ENCODE results near the gene CACNA2D1.
"Not testable (repeated sequence)": the region's sequence is repeated elsewhere in the genome, so short reads cannot be mapped to it uniquely, and the experiment has no call there.

Gene CACNA2D1

DNA sequence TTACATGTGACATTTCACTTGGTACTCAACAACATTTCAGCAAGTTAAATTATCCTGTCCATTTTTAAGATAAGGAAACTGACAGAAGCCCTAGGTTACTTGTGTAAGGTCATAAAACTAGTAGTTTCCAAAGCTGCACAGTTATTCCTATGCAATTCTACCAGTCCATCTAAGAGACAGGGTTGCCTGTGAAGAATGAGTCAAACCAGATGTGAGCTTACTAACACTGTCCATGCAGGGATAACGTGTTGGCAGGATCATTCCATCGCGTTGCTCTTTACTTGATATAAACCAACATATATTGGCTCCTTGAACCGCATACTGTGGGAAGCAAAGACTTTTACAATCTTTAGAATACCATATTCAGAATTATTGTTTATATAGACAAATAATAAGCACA, 392.8 kb downstream of the CACNA2D1 start:
- DNase-seq: peak in 1 of 42 donors; percentile 3
- intact Hi-C loops (cut with DNase I): no loop called here

DNA sequence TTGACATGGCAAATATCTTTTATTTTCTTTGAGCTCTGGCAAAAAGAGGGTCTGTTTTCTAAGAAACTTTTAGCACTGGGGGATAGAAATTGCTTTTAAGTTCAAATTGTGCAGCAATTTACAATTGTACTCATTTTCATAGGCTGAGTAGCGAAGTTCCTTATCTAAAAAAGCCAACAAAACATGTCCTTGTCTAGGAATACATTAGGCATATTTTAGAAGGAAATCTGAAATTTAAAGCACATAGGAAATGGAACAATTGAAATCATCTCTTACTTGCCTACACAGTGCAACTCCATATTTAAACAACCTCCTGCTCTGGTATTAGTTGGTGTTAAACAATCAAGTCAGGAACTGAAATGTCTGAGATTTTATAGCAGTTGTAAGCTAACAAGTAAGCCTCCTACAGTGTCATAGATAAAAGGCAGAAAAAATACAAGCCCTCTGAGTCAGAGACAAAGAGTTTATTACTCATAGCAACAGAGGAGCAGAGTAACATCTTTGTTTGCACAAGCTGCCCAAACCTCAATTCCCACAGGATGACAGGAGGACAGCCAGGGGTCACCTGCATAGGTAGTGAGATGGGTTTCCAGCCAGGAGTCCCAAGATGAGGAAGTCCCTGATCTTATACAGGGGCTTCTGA, 393.6 kb downstream of the CACNA2D1 start:
- intact Hi-C loops (cut with DNase I): no loop called here
- peak in 8 of 42 donors; percentile 5 to 31 (median 18) for DNase-seq

DNA sequence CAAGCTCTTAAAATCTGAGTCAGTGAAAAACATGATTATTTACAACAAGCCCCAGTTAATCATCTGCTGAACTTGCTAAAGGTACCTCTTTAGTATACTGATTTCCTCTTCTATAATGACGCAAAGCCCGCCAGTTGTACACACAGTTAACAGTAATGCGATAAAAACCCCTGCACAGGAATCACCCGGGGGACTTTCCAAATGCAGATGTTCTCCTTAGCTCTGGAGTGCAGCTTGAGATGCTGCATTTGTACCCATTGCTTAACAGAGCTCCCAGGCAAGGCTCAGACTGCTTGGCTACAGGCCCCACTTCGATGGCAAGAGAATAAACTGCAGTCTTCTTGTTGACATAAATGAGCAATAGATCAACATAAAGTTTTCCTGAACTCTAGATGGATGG, 394.1 kb downstream of the CACNA2D1 start:
- intact Hi-C loops (cut with DNase I): no loop called here
- peak in 16 of 42 donors; percentile 5 to 52 (median 20) for DNase-seq

GRCh38 chr7:82044497-82045080, 399.0 kb downstream of the CACNA2D1 start:
- intact Hi-C loops (cut with DNase I): loop anchor here (5.0 kb wide), 1 partner anchor 528 kb away; no protein-coding TSS in a partner anchor
- DNase-seq: peak in 38 of 42 donors; percentile 5 to 87 (median 52)

GRCh38 chr7:82039621-82040020, 404.0 kb downstream of the CACNA2D1 start:
- intact Hi-C loops (cut with DNase I): loop anchor here (5.0 kb wide), 1 partner anchor 533 kb away; no protein-coding TSS in a partner anchor
- no peak for DNase-seq

DNA sequence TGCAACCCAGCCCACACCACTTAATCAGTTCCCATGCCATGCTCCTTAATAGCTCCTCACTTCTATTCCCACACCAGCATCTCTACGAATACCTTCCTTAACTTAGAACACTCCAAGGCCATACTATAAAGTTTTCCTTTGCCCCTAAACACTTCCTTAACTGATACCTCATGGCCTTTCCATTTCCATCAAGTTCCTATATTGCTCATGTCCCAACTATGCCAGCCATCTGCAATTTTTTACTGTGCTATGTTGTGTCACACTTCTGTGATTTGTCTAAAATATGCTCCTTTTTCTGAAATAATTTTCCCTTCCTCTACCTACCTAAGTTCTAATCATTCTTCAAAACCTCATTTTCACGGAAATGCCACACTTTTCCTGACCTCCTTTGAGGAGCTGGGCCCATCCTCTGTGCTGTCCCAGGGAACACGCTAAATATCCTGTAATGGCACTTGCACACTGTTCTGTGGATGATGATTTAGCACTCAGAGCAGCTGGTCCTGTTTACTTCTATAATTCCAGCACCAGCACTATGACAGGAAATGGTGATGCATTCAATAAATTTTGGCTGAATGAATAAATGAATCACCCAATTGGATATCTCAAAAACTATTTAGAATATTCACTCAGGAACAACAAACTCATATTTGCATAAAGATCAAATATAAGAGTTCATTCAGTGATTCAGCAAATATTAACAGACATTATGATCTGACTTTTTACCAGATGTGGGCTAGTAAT, 407.3 kb downstream of the CACNA2D1 start:
- intact Hi-C loops (cut with DNase I): no loop called here
- no peak for DNase-seq

DNA sequence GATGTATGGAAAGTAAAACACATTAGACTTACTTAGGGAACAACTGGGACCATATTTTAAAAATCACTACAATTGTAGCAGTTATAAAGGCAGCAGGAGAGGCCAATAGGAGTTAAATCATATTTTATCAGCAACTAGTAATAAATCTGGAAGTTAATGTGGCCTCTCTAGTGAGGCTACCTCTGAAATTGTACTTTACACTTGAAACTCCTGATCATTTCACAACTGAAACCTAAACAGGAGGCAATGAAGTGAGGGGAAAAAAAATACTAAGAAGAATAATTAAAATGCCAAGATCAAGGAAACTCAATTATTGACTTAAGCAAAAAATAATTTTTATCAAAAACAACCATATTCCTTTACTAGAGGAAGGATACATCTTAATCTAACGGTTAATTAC, 408.1 kb downstream of the CACNA2D1 start:
- intact Hi-C loops (cut with DNase I): no loop called here
- no peak for DNase-seq

DNA sequence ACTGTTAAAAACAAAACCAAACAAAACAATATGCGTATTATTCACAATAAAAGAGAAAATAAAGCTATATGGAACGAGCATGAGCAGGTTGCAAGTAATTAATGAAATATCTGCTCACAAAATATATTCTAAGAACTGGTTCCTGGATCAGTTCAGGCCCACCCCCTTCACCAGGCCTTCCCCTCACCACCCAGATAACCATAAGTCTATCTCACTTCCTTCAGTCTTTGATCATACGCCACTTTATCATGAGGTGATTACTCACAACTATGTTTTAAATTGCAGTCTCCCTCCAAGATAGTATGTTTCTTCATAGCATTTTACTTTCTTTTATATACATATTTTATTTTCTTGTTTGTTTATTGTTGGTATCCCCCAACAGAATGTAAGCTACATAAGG, 410.7 kb downstream of the CACNA2D1 start:
- intact Hi-C loops (cut with DNase I): no loop called here
- no peak for DNase-seq

DNA sequence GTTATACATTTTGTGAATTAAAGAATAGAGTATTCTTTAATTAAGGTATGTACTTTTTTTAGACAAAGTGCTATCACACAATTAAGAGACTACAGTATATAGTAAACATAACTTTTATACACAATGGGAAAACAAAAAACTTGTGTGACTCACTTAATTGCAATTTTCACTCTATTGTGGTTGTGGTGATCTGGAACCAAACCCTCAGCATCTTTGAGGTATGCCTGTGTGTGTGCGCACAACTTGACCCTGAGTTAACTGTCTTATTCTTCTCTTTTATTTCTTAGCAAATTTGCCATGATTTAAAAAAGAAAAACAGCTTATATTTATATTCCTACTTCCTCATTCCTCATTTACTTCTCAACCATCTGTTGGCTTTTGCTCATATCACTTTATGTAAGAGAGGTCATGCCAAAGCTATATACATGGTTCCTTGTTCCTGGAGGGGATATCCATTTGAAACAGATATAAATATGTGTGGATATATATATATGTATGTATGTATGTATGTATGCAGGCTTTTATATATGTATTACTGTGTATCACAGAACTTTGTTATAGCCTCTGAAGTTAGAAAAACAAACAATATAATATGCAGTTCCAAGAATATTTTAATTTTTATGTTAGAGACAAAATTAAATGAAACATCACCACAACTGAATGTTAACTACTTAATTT, 414.2 kb downstream of the CACNA2D1 start:
- DNase-seq: no peak
- intact Hi-C loops (cut with DNase I): no loop called here

DNA sequence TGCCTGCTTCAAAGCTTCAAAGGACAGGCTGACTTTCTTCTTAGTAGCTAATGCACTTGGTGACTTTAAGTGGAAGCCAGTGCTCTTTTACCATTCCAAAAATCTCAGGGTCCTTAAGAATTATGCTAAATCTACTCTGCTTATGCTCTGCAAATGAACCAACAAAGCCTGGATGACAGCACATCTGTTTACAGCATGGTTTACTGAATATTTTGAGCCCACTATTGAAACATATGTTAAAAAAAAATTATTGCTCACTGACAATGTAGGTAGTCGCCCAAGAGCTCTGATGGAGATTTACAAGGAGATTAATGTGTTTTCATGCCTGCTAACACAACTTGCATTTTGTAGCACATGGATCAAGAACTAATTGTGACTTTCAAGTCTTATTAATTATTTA, 415.5 kb downstream of the CACNA2D1 start:
- no peak for DNase-seq
- intact Hi-C loops (cut with DNase I): no loop called here

- intact Hi-C loops (cut with DNase I): no loop called here
- DNase-seq: no peak
Observed at GRCh38 chr7:82021713-82022112, 421.9 kb downstream of the CACNA2D1 start.

- DNase-seq: no peak
- intact Hi-C loops (cut with DNase I): no loop called here
Observed at GRCh38 chr7:82021036-82021435, 422.5 kb downstream of the CACNA2D1 start.

GRCh38 chr7:82019551-82020475, 423.8 kb downstream of the CACNA2D1 start:
- intact Hi-C loops (cut with DNase I): loop anchor here (5.0 kb wide), 1 partner anchor 523 kb away; no protein-coding TSS in a partner anchor
- DNase-seq: peak in 1 of 42 donors; percentile 2

GRCh38 chr7:82018226-82018625, 425.4 kb downstream of the CACNA2D1 start:
- intact Hi-C loops (cut with DNase I): loop anchor here (5.0 kb wide), 1 partner anchor 521 kb away; no protein-coding TSS in a partner anchor
- DNase-seq: no peak

- intact Hi-C loops (cut with DNase I): loop anchor here (5.0 kb wide), 1 partner anchor 520 kb away; no protein-coding TSS in a partner anchor
- peak in 1 of 42 donors; percentile 41 for DNase-seq
Observed at GRCh38 chr7:82017334-82017943, 426.1 kb downstream of the CACNA2D1 start.

DNA sequence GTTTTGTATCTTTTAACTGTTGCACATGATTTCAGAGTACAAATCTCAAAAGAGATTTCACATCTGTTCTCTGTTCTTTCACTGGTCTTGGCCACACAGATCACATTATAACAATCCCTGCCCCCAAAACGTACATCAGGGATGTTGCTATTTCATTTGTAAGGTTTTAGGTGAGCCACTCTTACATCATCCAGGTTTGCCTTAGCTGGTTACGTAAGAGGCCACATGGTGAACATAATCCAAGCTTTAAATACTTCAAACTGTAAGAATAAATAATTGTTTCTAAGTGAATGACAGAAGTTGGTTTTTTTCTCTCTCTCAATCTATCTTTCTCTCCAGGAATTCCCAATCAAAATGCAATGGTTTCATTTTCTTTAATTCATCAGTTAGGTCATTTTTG, 427.8 kb downstream of the CACNA2D1 start:
- intact Hi-C loops (cut with DNase I): loop anchor here (5.0 kb wide), 1 partner anchor 518 kb away; no protein-coding TSS in a partner anchor
- no peak for DNase-seq

- DNase-seq; intact Hi-C loops (cut with DNase I): not testable (repeated sequence)
Observed at GRCh38 chr7:82014574-82014973, 429.0 kb downstream of the CACNA2D1 start.

DNA sequence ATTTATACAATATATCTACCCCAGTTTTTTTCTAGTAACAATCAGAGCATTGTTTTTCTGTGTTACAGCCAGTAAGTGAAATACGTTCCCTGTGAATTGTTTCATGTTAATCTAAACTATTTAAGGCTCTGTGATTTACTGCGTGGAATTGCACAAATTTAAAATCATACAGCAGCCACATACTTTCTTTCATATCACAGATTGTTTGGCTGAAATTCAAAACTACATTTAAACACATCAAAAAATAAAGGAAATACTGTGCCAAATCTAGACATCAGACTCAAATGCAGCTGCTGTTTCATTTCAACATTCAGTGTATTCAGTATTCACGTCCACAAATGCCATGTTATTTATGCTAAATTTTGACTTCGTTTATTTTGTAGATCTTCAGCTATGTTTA, 431.1 kb downstream of the CACNA2D1 start:
- DNase-seq: no peak
- intact Hi-C loops (cut with DNase I): no loop called here

Data from head of caudate nucleus (tissue), 42 donors.